Femur (tissue), 1 donor: ENCODE results near the gene A1BG.

Experiments
- DNase-seq: peaks from one replicate; pipeline ENCODE4 v3.0.0-alpha.2; 2017

Gene A1BG, protein sequence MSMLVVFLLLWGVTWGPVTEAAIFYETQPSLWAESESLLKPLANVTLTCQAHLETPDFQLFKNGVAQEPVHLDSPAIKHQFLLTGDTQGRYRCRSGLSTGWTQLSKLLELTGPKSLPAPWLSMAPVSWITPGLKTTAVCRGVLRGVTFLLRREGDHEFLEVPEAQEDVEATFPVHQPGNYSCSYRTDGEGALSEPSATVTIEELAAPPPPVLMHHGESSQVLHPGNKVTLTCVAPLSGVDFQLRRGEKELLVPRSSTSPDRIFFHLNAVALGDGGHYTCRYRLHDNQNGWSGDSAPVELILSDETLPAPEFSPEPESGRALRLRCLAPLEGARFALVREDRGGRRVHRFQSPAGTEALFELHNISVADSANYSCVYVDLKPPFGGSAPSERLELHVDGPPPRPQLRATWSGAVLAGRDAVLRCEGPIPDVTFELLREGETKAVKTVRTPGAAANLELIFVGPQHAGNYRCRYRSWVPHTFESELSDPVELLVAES

DNA sequence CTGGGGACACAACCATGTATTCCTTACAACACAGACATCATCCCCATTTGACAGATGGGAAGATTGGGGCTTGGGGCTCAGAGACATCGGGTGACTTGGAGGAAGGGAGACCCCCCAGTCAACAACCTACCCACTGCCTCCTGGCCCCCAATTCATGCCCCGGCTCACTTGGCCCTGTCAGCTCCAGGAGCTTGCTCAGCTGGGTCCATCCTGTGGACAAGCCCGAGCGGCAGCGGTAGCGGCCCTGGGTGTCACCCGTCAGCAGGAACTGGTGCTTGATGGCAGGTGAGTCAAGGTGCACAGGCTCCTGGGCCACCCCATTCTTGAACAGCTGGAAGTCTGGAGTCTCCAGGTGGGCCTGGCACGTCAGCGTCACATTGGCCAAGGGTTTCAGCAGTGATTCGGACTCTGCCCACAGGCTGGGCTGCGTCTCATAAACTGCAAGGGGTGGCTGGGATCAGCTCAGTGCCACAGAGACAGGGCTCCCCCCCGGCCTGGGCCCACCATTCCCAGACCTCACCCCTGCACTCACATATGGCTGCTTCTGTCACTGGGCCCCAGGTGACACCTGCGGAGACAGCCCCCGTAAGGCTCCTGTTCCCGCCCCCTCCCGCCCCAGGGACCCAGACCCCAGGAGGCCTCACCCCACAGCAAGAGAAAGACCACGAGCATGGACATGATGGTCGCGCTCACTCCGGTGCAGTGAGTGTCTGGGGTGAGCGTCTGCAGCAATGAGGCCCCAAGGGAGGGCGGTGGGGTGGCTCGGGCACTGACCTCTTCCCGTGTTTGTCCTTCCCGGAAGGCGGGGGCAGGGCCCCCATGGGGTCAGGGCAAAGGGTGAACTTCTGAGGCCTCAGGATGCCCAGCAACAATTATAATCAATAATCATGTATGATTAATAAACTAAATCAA, at the start of gene A1BG:
Gene A1BG, minus strand, starts transcription at position 733 of the 912 bp plus-strand sequence. Its CDS starts 55 bp downstream, at position 678.
- DNase-seq = peak; percentile 14

DNA sequence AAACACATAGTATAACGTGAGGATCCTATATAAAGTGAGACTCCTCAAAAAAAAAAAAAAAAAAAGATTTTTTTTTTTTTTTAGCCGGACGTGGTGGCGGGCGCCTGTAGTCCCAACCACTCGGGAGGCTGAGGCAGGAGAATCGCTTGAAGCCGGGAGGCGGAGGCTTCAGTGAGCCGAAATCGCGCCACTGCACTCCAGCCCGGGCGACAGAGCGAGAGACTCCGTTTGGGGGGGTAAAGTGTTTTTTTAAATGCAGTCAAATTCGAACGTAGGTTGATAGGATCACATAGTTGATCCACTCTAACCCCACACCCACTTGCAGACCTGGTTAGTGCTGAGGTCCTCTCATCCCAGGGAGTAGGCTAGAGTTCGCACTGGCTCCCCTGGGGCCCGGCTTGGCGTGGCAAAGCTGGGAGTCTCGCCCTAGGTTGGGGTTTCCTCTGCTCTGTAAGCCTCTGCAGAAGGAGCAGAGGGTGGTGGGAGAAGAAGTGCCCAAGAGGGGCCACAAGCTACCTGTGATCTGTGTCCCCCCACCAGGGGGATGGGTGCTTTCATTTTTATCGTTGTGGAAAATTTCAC, 48.6 kb upstream of the A1BG start:
- DNase-seq = no peak

DNA sequence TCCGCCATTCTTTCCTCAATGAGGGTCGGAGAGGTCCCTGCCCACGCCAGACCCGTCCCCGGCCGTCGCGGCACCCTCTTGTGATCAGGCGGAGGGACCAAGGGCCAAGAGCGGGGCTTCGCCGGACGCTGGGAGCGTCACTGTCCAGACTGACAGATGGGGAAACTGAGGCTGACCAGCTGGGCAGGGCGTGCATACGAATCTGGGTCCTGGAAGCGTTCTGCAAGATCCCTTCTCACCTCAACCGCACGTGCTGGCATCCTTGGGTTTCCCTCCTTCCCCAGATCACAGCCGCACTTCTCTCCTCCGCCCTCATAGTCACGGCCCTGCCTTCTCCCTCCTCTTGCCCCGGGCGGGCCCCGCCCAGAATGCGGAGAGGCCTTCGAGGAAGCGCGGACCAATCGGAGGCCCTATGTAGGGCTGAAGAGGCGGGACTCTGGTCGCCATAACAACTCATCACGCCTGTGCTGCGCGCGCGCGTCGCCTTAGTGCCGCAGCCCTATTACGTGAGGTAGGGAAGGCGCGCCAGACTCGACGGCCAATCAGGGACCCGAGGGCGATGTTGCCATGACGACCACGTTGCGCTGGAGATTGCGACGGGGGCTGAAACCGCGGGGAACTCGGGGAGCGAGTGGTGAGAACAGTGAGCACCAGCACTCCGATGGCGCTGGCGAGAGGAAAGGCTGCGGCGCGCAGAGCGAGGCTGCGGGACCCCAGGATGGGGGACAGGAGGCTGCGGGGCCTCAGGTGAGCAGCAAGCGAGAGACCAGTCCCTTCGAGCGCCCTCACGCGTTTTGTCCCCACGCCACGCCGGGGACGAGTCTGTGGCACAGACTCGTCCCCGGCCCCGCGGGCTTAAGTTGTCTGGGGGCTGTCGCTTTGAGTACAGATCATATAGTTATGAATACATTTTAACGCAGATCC, 47.9 kb upstream of the A1BG start:
- peak; percentile 100 for DNase-seq

GRCh38 chr19:58400316-58400915, 47.1 kb upstream of the A1BG start:
- peak; percentile 36 for DNase-seq

- no peak for DNase-seq
Observed at GRCh38 chr19:58399903-58400302, 46.6 kb upstream of the A1BG start.

- peak; percentile 21 for DNase-seq
Observed at GRCh38 chr19:58398545-58398944, 45.3 kb upstream of the A1BG start.

- DNase-seq = no peak
Observed at GRCh38 chr19:58398087-58398486, 44.8 kb upstream of the A1BG start.

DNA sequence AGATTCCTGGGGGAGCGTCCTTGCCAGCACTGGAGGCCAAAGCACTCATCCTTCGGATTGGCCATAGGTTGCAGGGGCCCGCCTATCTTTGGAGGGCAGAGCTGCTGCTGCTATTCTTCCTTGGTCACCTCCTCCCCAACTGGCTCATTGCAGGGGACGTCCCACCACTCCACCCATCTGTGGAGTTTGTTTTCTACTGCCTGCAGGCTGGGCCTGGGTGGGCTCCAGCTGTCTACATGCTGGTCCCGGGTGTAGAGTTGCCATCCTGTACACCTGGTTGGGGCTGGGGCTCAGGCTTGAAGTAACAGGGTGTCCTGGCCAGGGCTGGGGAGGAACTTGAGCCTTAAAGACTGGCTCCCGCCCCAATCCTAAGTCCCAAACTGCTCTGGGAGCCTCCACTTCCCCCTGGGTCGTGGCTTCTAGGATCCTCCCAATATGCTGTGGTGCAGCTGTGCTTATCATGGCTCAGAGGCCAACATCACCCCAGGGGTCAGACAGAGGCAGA, 44.3 kb upstream of the A1BG start:
- no peak for DNase-seq

DNA sequence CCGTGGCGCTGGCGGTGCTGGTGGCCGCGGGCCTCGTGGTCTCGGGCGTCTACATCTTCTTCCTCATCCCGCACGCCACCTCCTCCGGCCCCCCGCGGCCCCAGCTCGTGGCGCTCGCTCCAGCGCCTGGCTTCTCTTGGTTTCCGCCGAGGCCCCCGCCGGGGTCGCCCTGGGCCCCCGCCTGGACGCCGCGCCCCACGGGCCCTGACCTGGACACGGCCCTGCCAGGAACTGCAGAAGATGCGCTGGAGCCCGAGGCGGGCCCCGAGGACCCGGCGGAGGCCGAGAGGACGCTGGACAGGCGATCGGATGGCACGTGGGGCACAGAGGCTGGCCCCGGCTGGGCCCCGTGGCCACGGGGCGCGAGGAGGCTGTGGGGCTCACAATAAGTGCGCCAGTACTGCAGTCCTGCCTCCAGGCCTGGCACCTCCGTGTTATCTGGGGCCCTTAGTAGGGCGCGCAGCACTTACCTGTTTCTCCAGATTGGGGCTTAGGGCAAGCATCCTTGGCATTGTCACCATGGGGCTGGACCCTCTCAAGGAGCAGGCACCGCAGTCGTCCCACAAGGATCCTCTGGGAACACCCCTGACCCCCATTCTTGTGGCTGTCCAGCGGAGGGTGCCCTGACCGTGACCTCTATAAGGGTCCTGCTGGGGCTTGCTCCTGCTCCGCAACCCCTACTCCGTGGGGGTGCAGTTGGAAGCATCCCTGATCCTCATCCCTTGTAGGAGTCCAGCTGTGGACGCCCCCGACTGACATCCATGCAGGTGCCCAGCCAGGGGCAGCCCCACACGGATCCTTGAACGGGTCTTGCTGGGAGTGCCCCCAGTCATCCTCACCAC, 43.6 kb upstream of the A1BG start:
- no peak for DNase-seq

- peak; percentile 31 for DNase-seq
Observed at GRCh38 chr19:58395979-58396627, 42.8 kb upstream of the A1BG start.

GRCh38 chr19:58395220-58395978, 42.1 kb upstream of the A1BG start, which contains the start of gene RNF225:
Gene RNF225 (plus strand): TSS chr19:58395656. CDS start chr19:58396090, 434 bp downstream.
- peak; percentile 24 for DNase-seq

DNA sequence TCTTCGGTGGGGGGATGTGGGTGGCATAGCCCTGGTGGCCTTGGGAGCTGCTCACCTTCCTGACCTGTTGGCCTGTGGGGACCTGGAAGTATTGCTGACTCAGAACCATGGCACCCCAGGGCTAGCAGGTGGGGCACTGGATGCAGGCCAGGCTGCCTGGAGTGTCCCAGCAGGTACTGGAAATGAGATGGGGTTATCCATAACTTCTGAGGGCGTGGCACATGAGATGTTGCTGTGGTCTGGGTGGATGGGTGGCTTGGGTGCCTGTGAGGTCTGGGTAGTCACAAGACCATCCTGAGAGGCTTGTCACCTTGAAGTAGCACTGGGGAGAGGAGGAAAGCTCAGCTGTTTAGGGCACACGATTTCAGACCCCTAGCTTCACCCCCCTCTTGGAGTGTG, 41.5 kb upstream of the A1BG start:
- no peak for DNase-seq

GRCh38 chr19:58393725-58394033, 40.4 kb upstream of the A1BG start:
- no peak for DNase-seq

DNA sequence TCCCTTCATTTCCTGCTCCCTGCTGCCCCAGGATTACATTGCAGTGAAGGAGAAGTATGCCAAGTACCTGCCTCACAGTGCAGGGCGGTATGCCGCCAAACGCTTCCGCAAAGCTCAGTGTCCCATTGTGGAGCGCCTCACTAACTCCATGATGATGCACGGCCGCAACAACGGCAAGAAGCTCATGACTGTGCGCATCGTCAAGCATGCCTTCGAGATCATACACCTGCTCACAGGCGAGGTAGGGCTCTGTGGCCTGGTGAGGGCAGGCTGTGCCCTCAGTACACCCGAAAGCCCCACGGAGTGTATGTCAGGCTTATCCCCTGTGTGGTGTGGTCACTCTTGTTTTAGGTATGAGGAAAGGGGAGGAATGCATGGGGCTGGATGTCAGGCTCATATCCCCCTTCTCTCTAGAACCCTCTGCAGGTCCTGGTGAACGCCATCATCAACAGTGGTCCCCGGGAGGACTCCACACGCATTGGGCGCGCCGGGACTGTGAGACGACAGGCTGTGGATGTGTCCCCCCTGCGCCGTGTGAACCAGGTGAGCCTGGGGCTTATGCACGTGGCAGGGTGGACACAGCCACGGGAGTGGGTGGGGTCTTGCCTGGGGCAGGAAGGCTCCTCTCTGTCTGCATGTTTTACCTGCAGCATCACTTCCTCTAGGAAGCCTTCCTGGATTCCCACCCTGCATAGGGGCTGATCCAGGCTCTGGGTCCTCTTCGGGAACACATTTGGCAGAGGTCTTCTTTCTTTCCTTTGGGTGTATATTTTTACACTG, 39.8 kb upstream of the A1BG start:
- DNase-seq = no peak

DNA sequence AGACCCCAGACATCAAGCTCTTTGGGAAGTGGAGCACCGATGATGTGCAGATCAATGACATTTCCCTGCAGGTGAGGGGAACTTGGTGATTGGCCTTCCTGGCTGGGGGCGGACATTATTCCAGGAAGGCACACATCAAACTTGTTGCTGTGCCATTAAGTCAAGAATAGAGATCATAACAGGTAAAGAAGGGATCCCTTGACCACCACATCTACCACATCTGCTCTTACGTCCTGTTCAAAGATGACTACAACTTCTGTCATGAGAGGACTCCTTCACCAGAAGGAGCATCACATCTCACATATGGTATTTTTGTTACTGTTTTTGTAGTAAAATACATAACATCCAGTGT, 34.9 kb upstream of the A1BG start:
- DNase-seq = no peak

- peak; percentile 17 for DNase-seq
Observed at GRCh38 chr19:58387338-58388174, 34.3 kb upstream of the A1BG start.

DNA sequence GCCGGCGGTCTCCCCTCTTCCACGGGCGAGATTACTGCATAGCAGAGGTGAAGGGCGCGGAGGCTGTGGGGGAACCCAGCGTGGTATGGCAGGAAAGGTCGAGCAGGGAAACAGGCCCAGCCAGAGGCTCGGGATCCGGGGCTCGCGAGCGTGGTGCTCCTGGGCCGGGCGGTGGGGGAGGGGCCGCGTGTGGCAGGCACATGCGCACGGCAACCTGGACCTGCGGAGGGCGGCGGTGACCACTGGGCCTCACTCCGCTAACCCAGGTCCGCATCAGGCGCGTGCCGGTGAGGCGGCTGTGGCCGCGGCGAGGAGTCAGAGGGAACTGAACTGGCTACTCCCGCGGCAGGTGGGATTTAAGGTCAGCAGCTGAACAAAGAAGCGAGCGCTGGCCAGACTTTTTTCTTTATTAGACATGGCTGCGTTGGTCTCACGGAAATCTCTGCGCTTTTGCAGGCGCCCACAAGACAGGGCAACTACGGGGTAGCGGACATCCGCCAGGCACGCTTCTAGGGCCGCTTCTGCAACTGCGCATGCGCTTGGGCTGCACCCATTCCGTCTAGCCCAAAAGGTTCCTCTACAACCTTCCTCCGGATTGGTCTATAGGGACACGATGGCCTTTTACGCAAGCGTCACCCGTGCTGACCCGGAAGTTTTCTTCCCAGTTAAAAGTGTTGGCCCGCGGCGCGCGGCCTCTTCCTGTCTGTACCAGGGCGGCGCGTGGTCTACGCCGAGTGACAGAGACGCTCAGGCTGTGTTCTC, 33.5 kb upstream of the A1BG start, which contains the start of gene RPS5:
Gene RPS5, plus strand, starts transcription at position 694 of the 762 bp plus-strand sequence. CDS start 869 bp downstream, outside the sequence.
- peak; percentile 98 for DNase-seq
